HepG2 (cell line): ENCODE measurements around the gene TBCCD1. TPM values are rescaled to one million over a fixed set of nuclear protein-coding genes. Genes with fewer than 3 reads are reported as not detected.

Experiments used
- DNMT1 ChIP-seq: sonication (generic); formaldehyde crosslinking; IDR thresholded peaks from 2 replicates; pipeline ENCODE4 v1.5.1; 2020; ENCODE audit warnings: mild to moderate bottlenecking, missing genetic modification reagents
- DNMT3B ChIP-seq: conservative IDR thresholded peaks from 2 replicates; pipeline ENCODE4 v1.6.1; 2016; ENCODE audit warnings: missing biosample characterization, control low read depth
- DR1 ChIP-seq: sonication (generic); formaldehyde crosslinking; IDR thresholded peaks from 2 replicates; pipeline ENCODE4 v1.8.0; 2021; ENCODE audit warnings: mild to moderate bottlenecking, missing genetic modification reagents, inconsistent platforms
- ELF1 ChIP-seq: sonication (generic); formaldehyde crosslinking; IDR thresholded peaks from 2 replicates; pipeline ENCODE4 v1.4.0; 2020; ENCODE audit warnings: missing genetic modification reagents
- ESRRA ChIP-seq: sonication (generic); formaldehyde crosslinking; IDR thresholded peaks from 2 replicates; pipeline ENCODE4 v1.5.1; 2020; ENCODE audit warnings: mild to moderate bottlenecking, low read depth, missing genetic modification reagents
- FOXC1 ChIP-seq: sonication (generic); formaldehyde crosslinking; IDR thresholded peaks from 2 replicates; pipeline ENCODE4 v1.8.0; 2022; ENCODE audit warnings: mild to moderate bottlenecking, missing genetic modification reagents, borderline replicate concordance
- GTF3A ChIP-seq: sonication (generic); formaldehyde crosslinking; conservative IDR thresholded peaks from 2 replicates; pipeline ENCODE4 v1.4.0; 2020; ENCODE audit warnings: mild to moderate bottlenecking, missing genetic modification reagents
- HDAC1 ChIP-seq: sonication (generic); formaldehyde crosslinking; IDR thresholded peaks from 2 replicates; pipeline ENCODE4 v1.5.1; 2020; ENCODE audit warnings: mild to moderate bottlenecking, missing genetic modification reagents
- HES4 ChIP-seq: sonication (generic); formaldehyde crosslinking; IDR thresholded peaks from 2 replicates; pipeline ENCODE4 v1.9.0; 2021; ENCODE audit warnings: mild to moderate bottlenecking, missing genetic modification reagents, borderline replicate concordance
- HNF4G ChIP-seq, 2 experiments: sonication (generic) in 1 of 2; formaldehyde crosslinking in 1 of 2; IDR thresholded peaks; 2 replicates each; pipeline versions ENCODE4 v1.4.0 to v1.6.1; 2011 to 2020; ENCODE audit warnings: borderline replicate concordance in 2 of 2, low read depth in 2 of 2, mild to moderate bottlenecking in 2 of 2, low read length in 1 of 2, missing genetic modification reagents in 1 of 2, moderate library complexity in 1 of 2
- HNRNPLL ChIP-seq: fragments of 200-400 bp; formaldehyde crosslinking; IDR thresholded peaks from 2 replicates; pipeline ENCODE4 v1.6.1; 2017; ENCODE audit warnings: mild to moderate bottlenecking, low read depth, low read length; ENCODE audit not compliant: poor library complexity, severe bottlenecking
- LBX2 ChIP-seq: sonication (generic); formaldehyde crosslinking; IDR thresholded peaks from 2 replicates; pipeline ENCODE4 v1.5.0; 2020; ENCODE audit warnings: missing genetic modification reagents, mild to moderate bottlenecking, borderline replicate concordance
- NFKBIZ ChIP-seq: IDR thresholded peaks from 2 replicates; pipeline ENCODE4 v1.6.1; 2018; ENCODE audit warnings: missing genetic modification reagents, missing compliant biosample characterization
- POGK ChIP-seq: sonication (generic); formaldehyde crosslinking; conservative IDR thresholded peaks from 2 replicates; pipeline ENCODE4 v1.8.0; 2022; ENCODE audit warnings: mild to moderate bottlenecking, moderate library complexity, missing genetic modification reagents
- RAD21 ChIP-seq: fragments of 450-650 bp; formaldehyde crosslinking; IDR thresholded peaks from 2 replicates; pipeline ENCODE4 v1.5.0; 2020; ENCODE audit warnings: mild to moderate bottlenecking
- RFX3 ChIP-seq: IDR thresholded peaks from 2 replicates; pipeline ENCODE4 v1.6.1; 2016; ENCODE audit warnings: missing biosample characterization, missing genetic modification reagents
- RFXAP ChIP-seq: sonication (generic); formaldehyde crosslinking; IDR thresholded peaks from 2 replicates; pipeline ENCODE4 v1.4.0; 2020; ENCODE audit warnings: missing genetic modification reagents, borderline replicate concordance
- TFDP1 ChIP-seq: IDR thresholded peaks from 2 replicates; pipeline ENCODE4 v1.6.1; 2016; ENCODE audit warnings: missing compliant biosample characterization, missing genetic modification reagents, borderline replicate concordance
- U2AF2 ChIP-seq: fragments of 200-400 bp; formaldehyde crosslinking; IDR thresholded peaks from 2 replicates; pipeline ENCODE4 v1.6.1; 2017; ENCODE audit warnings: low read depth, mild to moderate bottlenecking, low read length
- XBP1 ChIP-seq: sonication (generic); formaldehyde crosslinking; IDR thresholded peaks from 2 replicates; pipeline ENCODE4 v1.5.0; 2020; ENCODE audit warnings: missing genetic modification reagents
- ZNF576 ChIP-seq: sonication (generic); formaldehyde crosslinking; IDR thresholded peaks from 2 replicates; pipeline ENCODE4 v1.4.0; 2020; ENCODE audit warnings: mild to moderate bottlenecking, missing genetic modification reagents
- ZNF615 ChIP-seq: sonication (generic); formaldehyde crosslinking; IDR thresholded peaks from 2 replicates; pipeline ENCODE4 v1.5.0; 2020; ENCODE audit warnings: mild to moderate bottlenecking, missing genetic modification reagents, borderline replicate concordance
- ZNF878 ChIP-seq: sonication (generic); formaldehyde crosslinking; IDR thresholded peaks from 2 replicates; pipeline ENCODE4 v1.8.1; 2023; ENCODE audit warnings: mild to moderate bottlenecking, missing genetic modification reagents, moderate library complexity
- ZZZ3 ChIP-seq: sonication (generic); formaldehyde crosslinking; IDR thresholded peaks from 2 replicates; pipeline ENCODE4 v1.4.0; 2020; ENCODE audit warnings: missing genetic modification reagents, mild to moderate bottlenecking, borderline replicate concordance
- polyA plus RNA-seq, 8 experiments: library from polyadenylated mRNA; depleted of rRNA in 3 of 8; stranded (reverse) in 7 of 8; unstranded in 1 of 8; fragments of >200 nt; fragmentation: Illumina TruSeq in 4 of 8; extraction: Trizol in 4 of 8; gene quantifications; 2 replicates each; pipeline versions ENCODE4 v1.2.1 to v1.2.3, GENCODE V29; 2011 to 2016; ENCODE audit warnings: low read depth in 4 of 8, missing spikeins in 1 of 8, mixed read lengths in 1 of 8; ENCODE audit not compliant: insufficient read depth in 1 of 8
- total RNA-seq, 5 experiments: library from RNA; depleted of rRNA; stranded (reverse); fragments of >200 nt; fragmentation: Illumina TruSeq; extraction: Trizol; gene quantifications; 2 replicates each; pipeline ENCODE4 v1.2.3, GENCODE V29; 2016; ENCODE audit warnings: low read depth in 1 of 5

Gene TBCCD1
- total and polyA plus RNA-seq, 2 of the 13 experiments (the other 11 are each of a cell fraction or from before 2014, with no cell fraction given), result 13.6 to 16.2 TPM

GRCh38 chr3:186570096-186570940 lies 3.2 kb upstream of the TBCCD1 start, which contains the start of gene DNAJB11 (continued):
- TF ChIP-seq POGK (CRISPR knock-in tag) (peak; percentile 60; the same call in 1 of the 2 replicates), HES4 (CRISPR knock-in tag) (no peak), NFKBIZ (CRISPR knock-in tag) (no peak), GTF3A (CRISPR knock-in tag) (no peak), DR1 (0 out of 2 replicates have a peak, but pooled peaks have one; percentile 56), HNRNPLL (peak; percentile 27), DNMT3B (CRISPR knock-in tag) (no peak), ZNF576 (no peak), TFDP1 (CRISPR knock-in tag) (peak; percentile 82), RAD21 (CRISPR knock-in tag) (peak; percentile 56), HDAC1 (peak; percentile 93), FOXC1 (no peak), RFXAP (CRISPR knock-in tag) (peak; percentile 98), ZNF615 (CRISPR knock-in tag) (no peak), ESRRA (CRISPR knock-in tag) (no peak), HNF4G (IDR thresholded peaks at IDR 0.05; ENCODE audit: borderline replicate concordance, low read depth, low read length) (peak; percentile 32; the same call in 1 of the 2 replicates), HNF4G (CRISPR knock-in tag; IDR thresholded peaks at IDR 0.05; ENCODE audit: borderline replicate concordance, low read depth) (no peak), DNMT1 (CRISPR knock-in tag) (no peak), U2AF2 (no peak), XBP1 (CRISPR knock-in tag) (peak; percentile 75; the same call in 1 of the 2 replicates), LBX2 (CRISPR knock-in tag) (no peak), RFX3 (CRISPR knock-in tag) (no peak), ELF1 (CRISPR knock-in tag) (peak; percentile 86), ZZZ3 (0 out of 2 replicates have a peak, but pooled peaks have one; percentile 36), ZNF878 (CRISPR knock-in tag) (no peak)
